NCI-H446 (cell line): ENCODE measurements around the gene LALBA.
"Not testable (repeated sequence)": the region's sequence is repeated elsewhere in the genome, so short reads cannot be mapped to it uniquely, and the experiment has no call there.

ENCODE experiments used
- DNase-seq, 2 experiments: peaks; one replicate each; lab custom pipeline; 2025; lab: John Stamatoyannopoulos, UW

LALBA gene

DNA sequence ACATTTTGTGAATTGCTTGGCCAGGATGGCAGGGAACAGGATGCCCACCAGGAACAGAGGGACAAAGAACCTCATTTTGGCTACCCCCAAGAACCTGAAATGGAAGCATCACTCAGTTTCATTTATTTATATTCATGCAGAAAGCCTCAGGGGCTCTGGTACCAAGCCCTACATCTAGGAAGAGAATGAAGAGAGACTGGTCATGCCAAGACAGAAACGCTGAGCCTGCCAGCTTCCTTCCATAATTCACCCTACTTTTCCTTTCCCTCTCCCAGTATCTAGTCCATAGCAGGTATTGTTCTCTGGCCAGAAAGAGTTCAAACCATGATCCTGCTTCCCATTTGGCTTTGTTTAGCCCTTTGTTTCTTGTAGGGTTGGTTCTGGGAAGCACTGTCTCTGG is at the start of gene LALBA:
Gene LALBA, minus strand, starts transcription at position 101 of the 400 bp plus-strand sequence. Its CDS starts 26 bp downstream, at position 75.
- no peak for DNase-seq

- peak; percentile 47 to 74 for DNase-seq
Observed at GRCh38 chr12:48618541-48618940, 48.7 kb upstream of the LALBA start.

- no peak for DNase-seq
Observed at GRCh38 chr12:48615681-48616080, 45.8 kb upstream of the LALBA start.

GRCh38 chr12:48613321-48613720 is 43.5 kb upstream of the LALBA start:
- no peak for DNase-seq

- no peak for DNase-seq
Observed at GRCh38 chr12:48602192-48602989, 32.5 kb upstream of the LALBA start.

- peak in 1 of 2 experiments; percentile 1 for DNase-seq
Observed at GRCh38 chr12:48601013-48601756, 31.3 kb upstream of the LALBA start.

- no peak for DNase-seq
Observed at GRCh38 chr12:48600552-48600951, 30.7 kb upstream of the LALBA start.

- DNase-seq: no peak
Observed at GRCh38 chr12:48592591-48593086, 22.8 kb upstream of the LALBA start.

DNA sequence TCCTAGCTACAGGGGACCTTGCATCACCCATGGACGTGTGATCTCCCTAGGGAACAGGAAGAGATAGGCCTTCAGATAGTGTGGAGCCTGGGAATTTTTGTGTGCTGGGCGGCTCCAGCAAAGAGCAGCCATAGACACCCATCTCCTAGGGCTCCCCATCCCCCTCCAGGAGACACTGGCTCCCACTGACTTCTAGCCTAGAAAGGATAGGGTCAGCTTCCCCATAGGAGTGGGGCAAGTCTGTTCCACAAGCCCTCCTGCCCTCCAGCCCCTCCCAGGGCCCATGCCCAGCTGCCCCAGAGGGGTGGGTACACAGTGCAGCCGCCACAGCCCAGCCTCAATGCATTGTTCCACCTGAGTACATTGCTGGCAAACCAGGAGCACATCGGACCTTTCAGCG is 16.5 kb upstream of the LALBA start:
- no peak for DNase-seq

- DNase-seq: no peak
Observed at GRCh38 chr12:48583728-48584127, 13.9 kb upstream of the LALBA start.

DNA sequence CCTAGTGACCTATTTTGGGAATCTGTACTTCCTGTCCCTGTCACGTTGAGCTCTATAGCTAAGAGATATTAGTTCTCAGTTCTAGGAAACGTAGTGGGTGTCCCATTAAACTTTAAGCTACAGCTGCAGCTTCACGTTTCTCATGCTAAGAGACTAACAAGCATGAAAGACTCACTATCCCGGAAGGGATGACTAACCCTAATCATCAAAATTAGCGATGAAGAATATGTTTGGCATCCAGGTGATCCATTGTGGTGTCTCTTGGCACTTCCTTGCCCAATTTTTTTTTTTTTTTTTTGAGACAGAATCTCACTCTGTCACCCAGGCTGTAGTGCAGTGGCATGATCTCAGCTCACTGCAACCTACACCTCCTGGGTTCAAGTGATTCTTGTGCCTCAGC is 11.0 kb upstream of the LALBA start:
- DNase-seq: no peak

DNA sequence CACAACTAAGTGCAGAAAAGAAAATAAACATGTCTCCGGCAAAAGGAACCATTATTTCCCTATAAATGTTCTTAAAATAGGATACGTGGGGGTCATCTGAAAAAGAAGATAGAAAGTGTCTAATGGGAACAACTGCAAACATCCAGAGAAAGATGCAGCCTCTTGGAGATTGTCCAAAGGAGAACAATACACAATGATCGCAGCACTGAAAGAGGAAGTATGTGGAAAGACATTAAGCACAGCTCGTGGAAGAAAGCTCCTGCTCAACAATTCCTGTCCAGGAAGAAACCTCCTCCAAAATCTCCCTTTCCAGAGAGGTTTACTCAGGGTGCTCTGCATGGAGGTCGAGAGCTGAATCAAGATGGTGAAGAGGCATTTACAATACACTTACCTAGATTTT is 2.5 kb upstream of the LALBA start:
- DNase-seq: no peak

DNA sequence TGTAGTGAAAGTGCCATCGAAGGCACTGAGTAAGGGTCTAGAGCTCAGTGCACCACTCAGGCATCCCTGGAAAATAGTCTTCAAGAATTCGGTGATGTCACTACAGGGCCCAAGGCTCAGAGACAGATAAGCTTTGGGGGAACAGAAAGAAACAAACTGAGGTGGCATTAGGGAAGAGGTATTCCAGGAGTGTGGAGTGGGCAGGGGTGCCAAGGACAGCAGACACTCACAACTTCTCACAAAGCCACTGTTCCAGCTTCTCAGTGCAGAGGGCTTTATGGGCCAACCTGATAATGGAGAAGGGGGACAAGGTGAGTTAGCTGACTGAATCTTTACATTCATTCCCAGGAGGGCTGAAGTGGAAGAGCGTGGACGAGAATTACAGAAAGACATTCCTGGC is 2.1 kb downstream of the LALBA start:
- no peak for DNase-seq

DNA sequence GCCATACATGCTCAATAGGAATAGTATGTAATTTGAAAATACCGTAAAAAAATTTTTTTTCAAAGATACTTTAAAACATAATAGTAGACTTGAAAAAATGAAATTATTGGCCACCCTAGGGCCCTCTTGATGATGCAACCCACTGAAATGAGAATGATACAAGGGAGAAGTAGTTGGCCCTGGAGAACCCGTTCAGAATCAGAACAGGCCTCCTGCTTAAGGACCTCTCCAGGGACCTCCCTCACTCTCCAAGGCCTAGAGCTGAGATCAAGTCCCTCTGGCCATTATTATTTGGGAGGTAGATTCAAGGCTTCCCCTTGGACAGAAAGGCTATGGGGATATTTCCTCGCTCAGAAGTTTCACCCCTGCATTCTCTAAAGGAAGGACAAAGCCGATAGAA is 11.9 kb downstream of the LALBA start:
- DNase-seq: no peak

GRCh38 chr12:48556631-48557030 is 13.2 kb downstream of the LALBA start:
- no peak for DNase-seq

- DNase-seq: not testable (repeated sequence)
Observed at GRCh38 chr12:48553666-48554343, 16.0 kb downstream of the LALBA start.

DNA sequence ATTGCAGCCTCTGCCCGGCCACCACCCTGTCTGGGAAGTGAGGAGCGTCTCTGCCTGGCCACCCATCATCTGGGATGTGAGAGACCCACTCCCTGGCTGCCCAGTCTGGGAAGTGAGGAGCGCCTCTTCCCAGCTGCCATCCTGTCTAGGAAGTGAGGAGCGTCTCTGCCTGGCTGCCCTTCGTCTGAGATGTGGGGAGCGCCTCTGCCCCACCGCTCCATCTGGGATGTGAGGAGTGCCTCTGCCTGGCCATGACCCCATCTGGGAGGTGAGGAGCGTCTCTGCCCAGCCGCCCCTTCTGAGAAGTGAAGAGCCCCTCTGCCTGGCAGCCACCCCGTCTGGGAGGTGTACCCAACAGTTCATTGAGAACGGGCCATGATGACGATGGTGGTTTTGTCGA is 18.2 kb downstream of the LALBA start:
- DNase-seq: not testable (repeated sequence)

DNA sequence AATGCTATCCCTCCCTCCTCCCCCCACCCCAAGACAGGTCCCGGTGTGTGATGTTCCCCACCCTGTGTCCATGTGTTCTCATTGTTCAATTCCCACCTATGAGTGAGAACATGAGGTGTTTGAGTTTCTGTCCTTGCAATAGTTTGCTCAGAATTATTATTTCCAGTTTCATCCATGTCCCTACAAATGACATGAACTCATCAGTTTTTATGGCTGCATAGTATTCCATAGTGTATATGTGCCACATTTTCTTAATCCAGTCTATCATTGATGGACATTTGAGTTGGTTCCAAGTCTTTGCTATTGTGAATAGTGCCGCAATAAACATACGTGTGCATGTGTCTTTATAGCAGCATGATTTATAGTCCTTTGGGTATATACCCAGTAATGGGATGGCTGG is 22.8 kb downstream of the LALBA start:
- DNase-seq: not testable (repeated sequence)

DNA sequence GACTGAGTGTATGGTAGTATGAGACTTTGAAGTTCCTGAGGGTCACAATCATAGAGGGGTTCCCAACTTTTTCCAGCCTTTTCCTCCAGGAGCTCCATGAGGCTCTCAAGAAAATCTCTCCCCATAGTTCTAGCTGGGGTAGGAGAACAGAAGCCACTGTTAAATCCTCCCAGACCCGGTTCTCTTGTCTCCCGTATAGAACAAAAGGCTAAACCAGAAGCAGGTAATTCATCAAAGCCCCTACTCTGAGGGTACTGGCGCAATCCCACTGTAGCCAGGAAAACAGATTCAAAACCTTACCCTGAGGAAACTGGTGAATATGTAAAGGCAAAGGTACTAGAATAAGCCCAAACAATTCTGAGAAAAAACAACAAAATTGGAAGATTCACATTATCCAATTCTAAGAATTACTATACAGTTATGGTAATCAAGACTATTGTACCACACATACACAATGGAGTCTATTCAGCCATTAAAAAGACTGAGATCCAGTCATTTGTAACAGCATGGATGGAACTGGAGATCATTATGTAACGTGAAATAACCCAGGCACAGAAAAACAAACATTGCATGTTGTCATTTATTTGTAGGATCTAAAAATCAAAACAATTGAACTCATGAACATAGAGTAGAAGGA is 23.9 kb downstream of the LALBA start:
- no peak for DNase-seq

DNA sequence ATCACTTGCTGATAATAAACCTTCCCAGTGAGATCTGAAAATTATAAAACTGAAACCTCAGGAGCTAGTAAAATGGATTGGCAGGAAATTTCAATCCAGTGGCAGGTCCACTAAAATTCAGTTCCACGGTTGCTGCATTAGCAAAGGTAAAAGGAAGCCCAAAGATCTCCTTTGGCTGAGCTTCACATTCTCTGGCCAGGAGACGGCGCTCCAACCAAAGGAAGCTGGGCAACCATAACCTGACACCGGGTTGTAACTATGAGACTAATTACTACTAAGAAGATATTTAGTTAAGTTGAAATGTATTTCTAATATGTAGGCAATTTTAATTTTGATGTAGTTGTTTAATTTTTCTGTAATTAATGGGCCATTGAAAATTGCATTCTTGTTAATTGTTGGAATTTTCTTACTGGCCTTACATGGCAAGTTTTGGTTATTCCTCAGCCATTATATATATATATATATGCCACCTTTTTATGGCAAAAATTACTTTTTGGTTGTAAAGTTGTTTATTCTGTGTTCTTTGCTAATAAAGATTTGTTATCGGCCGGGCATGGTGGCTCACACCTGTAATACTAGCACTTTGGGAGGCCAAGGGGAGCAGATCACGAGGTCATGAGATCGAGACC is 27.4 kb downstream of the LALBA start:
- DNase-seq: peak; percentile 0 to 38

GRCh38 chr12:48536602-48537001 is 33.2 kb downstream of the LALBA start:
- no peak for DNase-seq

- DNase-seq: no peak
Observed at GRCh38 chr12:48532601-48533000, 37.2 kb downstream of the LALBA start.
